HL-60/S4 (cell line): Measurements from ENCODE around the gene CEP164.

ENCODE experiments used
- in situ Hi-C: fragments of 300-500 bp; cut with MboI; formaldehyde crosslinking; loops from 2 replicates; pipeline ENCODE4 v1.14.3; 2022; ENCODE audit warnings: low sequenced_read_pairs

Gene CEP164

DNA sequence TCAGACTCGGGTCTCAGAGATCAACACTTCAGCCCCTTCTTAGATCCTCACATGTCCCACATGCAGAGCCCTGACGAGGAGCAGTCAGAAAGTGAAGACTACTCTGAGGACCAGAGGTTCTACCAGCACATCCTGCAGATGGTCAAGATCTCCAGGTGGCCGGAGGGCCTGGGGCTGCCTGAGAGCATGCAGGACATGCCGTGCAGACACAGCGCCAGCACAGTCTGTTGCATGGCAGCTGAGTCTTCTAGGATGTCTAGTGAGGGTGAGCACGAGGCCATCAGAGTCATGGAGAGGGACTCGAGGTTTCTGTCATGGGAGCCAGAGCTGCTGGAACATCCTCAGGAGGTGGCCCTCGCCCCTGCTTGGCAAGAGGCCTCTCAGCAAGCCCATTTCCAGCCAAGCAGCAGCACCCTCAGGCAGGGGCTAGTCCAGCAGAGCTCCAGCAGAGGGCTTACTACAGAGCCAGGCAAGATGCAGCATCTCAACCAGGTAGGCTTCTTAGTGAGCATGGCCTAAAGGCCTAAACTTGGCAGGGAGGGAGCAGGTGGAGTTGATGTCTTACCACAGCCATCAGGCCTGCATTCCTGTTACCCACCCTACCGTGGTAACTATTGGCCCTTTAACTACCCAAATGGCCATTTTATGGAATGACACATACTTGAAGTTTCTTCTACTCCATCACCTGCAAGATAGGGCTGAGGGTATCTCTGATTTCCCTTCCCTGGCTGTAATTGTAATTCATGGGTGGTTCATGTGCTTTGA lies 28.7 kb downstream of the CEP164 start:
- in situ Hi-C loops, result no loop called here

DNA sequence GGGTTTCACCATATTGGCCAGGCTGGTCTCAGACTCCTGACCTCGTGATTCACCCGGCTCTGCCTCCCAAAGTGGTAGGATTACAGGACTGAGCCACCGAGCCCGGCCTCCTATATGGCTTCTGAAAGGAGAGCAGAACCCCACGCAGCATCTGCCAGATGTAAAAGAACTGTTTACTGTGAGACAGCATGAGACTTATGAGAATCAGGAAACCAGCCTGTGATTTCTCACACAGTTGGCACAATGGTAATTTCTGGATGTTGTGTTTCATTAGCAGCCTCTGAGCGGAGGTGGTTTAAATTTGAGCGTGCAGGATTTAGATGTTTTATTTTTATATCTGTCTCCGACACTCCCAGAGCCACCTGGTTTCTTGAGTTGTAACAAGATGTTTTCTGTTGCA lies 33.8 kb downstream of the CEP164 start:
- in situ Hi-C loops, result no loop called here

DNA sequence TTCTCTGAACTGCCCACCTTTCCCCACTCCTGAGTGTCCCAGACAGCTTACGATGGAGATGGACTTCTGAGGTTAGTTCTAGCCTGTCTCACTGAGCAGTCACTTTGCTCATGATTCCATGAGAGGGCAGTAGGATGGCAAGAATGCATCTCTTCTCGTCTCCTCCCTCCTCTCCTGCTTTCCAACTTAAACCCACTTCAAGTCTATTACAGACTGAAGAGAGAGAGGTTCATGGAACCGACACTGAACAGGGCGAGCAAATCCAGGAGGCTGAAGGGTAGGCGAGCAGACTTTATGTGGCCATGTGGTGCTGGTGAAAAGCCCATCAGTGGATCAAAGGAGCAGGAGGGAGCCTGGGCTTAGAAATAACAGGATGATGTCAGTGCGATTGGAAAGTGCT lies 38.6 kb downstream of the CEP164 start:
- in situ Hi-C loops, result no loop called here

DNA sequence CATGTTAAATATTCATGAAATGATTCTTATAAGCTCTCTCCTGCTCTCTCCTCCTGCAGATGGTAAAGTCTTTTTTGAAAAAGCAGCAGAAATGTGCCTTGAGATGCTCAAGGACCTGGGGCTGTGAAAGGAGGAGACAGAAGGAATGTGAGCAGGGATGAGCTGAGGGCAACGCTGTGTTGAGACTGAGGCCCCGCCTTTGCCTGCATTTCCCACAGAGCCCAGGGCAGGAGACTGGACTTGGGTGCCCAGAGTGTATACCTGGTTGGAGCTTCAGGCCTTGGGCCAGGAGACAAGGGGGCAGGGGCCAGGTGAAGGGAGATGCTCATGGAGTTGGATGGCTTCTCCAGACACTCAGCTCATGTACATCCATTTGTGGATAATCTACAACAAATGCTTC lies 39.2 kb downstream of the CEP164 start:
- in situ Hi-C loops, result no loop called here

DNA sequence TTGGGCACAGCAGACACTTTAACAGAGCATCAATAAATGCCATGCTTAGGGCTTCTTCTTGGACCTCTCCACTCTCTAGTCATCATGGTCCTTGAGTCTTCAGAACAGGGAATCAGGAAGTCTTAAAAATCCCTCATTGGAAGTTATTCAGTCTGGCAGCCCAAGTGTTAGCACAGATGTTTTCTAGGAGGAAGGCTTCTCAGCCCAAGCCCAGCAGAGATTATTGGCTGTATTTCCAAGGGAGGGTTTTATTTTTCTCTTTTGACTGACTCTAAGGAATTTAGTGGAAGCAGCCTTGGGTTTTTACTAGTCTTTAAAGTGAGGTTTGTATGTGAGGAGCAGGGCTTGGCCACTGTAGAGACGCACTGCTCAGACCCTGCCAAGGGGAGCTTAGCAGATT lies 41.9 kb downstream of the CEP164 start:
- in situ Hi-C loops, result no loop called here

DNA sequence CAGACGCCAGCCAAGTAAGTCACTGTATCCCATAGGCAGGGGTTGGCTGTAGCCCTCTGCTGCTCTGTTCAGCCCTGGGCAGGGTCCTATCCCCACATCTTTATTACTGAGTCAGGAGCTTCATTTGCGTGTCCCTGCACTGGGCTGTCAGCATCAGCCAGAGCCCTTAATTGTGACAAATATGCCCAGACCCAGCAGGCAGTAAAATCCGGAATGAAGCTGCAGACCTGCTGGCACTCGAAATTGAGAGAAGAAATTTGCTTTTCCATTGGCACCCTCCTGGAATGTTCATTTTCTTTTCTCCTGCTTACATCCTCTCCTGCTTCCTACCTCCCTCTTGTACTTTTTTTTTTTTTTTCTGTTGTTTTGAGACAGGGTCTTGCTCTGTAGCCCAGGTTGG lies 43.8 kb downstream of the CEP164 start:
- in situ Hi-C loops, result no loop called here

DNA sequence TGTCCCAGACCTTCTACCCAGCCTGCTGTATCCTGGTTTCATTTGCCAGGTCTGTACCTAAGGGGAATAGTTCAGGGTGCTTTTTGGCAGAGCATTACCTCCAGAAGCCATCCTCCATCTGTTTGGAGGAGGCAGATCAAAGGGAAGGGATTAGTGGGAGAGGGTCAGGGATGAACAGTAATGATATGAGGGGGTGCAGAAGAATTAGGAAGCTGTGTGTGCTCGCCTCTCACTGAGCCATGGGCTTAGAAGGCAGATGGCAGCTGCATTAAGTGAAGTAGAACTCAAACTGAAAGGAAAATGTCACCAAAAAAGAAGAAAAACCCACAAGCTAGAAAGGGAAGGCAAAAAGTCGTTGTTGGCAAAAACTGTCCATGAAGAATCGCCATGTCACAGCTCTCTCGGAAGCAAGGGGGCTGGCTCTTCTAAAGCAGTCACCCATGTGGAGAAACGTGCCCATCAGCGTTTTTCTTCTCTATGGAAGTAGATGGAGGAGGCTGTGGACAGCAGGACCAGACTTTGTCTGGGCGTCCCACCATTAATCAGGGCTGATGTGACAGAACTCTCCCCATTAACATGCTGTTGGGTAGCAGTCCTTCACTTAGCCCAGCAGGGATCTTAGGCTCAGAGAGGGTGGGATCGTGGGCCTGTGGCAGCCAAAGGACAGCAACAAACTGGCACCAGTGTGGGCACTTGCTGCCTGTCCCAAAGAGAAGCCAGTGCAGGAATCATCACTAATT lies 46.8 kb downstream of the CEP164 start:
- in situ Hi-C loops, result no loop called here

DNA sequence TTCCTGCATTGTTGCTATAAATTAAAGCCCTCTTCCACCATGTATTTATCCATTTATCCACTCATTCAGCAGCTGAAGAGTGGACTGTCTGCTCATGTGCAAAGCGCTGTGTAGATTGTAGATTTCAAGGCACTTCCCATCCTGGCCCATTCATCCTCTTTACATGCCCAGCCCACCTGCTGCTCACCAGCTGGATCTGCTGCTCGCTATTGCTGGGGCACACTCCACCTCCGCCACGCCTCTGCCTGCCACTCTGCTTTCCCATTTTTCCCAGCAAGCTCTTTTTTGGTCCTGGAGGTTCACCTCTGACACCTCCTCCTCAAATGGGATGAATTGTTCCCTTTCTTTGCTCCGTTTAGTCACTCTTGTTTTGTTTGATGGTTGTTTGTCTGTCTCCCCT lies 48.3 kb downstream of the CEP164 start:
- in situ Hi-C loops, result no loop called here

DNA sequence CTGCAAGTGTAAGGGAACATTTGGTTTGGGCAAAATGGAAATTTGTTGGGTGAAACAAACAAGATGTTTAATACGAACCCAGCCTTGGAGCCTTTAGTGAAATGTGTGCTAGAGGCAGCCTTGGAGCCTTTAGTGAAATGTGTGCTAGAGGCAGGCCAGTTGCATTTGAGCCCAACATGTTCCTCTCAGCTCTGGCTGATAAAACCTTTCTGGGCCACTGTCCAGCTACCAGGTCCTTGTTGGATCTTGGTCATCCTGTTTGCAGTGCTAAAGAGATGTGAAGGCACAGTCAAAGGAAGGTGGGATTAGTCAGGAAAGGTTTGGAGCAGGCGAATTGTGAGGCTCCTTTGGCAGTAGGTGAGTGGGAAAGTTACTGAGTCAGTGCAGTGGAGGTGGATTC lies 48.9 kb downstream of the CEP164 start:
- in situ Hi-C loops, result no loop called here

DNA sequence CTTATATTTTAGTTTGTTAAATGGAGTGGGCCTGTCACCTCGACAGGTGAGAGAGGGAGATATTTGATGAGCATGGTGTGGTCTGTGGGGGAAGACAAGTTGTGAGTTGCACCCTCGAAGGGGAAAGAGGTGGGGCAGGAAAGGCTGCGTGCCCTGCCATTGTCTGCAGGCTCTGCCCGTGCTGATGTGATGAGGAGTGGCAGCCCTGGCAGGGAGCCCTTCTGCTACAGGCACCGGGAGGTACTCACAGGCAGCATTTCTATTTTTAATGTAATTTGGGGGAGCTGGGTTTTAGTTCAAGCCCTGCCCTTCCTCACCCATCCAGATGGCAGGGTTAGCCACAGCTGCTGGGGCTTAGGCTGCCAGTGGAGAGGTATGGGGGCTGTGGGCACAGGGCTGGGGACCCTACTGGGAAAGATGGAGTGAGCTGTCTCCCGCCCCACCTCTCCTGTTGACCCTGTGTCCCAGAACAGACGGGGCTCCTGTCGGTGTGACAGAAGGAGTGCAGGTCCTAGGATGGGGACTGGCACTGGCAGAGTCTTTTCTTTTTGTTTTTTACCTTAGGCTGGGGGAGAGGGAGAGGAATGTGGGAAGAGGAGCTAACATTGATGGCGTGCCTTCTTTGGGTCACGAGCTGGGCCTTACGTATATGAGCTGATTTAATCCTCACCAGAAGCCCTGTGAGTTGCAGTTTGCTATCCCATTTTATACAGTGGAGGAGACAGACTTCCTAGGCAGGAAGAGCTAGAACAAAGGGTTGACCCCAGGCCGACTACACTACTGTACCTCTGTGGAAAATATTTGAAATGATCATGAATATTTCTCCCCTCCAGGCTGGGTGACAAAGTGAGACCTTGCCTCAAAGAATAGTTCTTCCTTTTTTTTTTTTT lies 51.6 kb downstream of the CEP164 start:
- in situ Hi-C loops, result no loop called here

DNA sequence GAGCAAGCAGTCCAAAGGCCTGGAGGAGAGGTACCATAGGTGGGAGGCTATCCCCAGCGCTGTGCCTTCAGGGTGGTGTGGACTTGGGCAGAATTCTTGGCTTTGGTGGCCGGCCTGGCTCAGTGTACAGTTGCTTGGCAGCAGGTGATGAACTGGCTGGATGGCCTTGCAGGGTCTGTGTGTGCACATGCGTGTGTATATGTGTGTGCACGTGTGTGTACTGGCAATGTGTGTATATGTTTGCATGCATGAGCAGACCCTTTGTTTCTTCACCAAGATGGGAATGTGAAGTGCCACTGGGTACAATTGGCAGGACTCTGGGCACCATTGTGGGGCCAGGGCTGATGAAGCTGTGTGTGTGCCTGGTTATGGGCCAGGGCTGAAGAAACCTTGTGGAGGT lies 53.0 kb downstream of the CEP164 start:
- in situ Hi-C loops, result no loop called here

DNA sequence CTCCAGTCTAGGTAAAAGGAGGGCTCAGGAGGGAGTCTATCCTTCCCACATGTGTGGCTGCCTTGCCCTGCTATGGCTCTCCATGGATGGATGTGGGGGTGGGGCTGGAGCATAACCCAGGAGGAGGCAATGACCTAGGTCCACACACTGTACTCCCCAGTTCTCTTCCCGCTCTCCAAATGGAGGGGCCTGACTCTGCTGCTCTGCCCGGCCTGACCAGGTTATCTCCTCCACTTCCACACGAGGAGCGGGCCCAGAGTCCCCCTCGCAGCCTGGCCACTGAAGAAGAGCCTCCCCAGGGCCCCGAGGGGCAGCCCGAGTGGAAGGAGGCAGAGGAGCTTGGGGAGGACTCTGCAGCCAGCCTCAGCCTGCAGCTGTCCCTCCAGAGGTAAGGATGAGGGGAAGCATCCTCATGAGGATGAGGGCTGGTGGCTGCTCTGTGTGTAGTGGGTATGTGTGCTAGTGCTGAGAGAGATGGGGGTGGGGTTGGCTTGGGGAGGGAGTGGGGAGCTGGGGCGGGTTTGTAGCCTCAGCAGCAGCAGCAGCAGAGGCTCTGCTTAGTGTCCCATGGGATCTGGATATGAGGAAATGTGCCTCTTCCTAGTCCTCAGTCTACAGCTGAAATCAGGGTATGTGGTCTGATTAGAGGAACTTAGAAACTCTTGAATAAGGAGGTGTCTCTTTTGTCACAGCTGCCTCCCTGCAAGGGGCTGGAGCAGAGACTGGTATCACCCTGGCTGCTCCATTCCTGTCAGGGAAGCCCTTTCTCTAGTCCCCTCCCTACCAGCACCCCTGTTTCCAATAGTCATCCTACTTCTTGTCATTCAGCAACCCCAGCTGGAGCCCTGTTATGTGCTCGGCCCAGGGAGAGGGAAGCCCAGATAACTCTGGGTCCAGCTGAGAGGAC lies 54.1 kb downstream of the CEP164 start:
- in situ Hi-C loops, result no loop called here

DNA sequence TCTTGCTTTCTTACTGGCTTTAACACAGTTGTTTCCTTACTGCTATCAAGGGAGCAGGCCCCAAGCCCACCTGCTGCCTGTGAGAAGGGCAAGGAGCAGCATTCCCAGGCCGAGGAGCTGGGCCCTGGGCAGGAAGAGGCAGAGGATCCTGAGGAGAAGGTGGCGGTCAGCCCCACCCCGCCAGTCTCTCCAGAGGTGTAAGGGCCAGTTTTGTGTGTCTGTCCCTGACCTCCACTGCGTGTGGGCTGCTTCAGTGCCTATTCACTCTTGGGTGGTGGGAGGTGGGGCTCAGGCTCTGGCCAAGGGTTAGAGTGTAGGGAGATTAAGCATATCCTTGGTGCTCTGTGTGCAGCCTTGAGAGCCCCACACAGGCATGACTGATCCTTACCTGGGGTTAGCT lies 55.1 kb downstream of the CEP164 start:
- in situ Hi-C loops, result no loop called here

DNA sequence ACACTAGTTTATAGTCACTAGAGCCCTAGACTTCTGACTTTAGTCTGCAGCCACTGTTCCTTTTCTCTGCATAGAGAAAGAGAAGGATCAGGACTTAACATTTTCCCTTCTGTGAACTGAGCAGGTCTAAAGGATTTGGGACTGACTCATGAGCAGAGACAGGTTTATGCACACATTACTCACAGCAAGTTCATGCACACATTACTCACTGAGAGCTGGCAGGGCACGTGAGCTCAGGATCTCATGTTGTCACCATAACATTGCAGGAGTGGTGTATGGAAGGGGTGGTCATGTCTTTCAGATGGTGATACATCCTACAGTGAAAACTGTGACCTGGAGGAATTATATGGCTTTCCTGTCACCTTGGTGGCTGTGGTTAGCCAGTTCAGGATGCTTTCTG lies 56.4 kb downstream of the CEP164 start:
- in situ Hi-C loops, result no loop called here

DNA sequence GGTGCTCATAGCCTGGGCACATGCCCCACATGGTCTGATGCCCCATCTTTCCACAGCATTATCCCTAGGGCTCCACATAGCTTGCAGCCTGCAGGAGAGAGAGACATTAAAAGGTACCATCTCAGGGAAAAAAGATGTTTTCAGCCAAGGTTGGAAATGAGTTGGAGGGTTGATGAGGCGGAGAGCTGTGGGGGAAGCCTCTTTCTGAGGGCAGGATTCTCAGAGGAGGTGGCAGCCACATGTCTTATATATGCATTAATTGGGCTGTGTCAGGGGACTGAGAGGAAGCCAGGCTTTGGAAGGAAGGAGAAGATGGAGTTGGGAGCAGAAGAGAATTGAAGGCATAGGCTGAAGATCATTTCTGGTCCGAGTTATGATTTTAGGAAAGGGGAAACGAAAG lies 57.8 kb downstream of the CEP164 start:
- in situ Hi-C loops, result no loop called here

DNA sequence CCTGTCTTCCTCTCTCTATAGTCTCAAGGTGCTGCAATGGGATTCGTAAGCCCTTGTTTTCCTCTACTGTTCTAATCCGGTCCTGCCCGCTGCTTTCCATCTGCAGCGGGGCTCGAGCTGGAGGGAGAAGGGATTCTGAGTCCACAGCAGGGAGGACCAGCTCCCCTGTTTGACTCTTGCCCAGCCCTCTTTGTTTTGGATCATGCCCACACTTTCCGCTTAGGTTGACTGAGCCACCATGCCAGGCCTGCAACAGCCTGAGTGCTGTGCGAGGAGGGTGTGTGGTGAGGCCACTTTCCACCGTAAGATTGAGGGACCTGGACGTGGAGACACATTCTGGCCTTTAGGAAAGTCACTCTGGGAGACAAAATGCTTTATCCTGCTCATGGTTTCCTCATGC lies 58.3 kb downstream of the CEP164 start:
- in situ Hi-C loops, result no loop called here

DNA sequence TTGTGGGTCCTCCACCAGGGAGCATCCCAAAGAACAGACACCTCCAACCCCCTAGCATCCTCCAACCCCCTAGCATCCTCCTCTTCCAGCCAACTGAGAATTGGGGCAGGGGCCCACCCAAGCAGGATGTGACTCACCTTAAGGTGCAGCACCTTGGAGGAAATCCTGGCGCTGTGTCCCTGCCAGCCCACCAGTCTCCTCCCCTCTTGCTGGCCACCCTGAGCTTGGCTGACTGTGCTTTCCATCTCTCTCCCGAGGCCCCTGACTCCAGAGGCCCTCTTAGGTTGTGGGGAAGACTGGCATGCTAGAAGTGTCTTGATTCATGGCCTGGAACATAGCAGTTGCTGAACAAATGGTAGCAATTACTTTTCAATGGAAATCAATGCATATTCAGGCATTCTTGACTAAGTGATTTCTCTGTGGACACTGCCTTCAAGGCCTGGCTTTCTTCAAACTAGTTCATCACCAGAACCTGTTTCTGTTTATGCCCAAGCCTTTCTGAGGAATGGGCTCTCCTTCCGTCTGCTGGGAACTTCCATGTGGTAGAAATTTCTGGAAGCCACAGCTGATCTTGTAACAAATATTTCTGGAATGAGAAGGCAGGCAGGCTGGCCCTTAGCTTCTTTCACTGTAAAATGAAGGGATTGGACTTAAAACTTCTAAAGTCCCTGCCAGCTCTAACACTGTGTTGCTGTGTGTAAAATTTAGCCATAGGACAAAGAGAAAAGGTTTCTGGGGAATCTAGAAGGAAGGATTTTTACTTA lies 60.5 kb downstream of the CEP164 start:
- in situ Hi-C loops, result no loop called here

DNA sequence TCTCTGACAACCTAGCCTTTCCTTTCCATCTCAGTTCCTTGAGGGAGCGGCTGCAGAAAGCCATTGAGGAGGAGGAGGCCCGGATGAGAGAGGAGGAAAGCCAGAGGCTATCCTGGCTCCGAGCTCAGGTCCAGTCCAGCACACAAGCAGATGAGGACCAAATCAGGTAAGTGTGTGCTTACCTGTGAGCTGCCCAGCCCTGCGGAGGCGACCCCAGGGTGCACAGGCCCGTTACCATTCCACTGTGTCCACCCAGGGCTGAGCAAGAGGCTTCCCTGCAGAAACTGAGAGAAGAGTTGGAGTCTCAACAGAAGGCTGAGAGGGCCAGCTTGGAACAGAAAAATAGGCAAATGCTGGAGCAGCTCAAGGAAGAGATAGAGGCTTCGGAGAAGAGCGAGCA lies 63.1 kb downstream of the CEP164 start:
- in situ Hi-C loops, result no loop called here

DNA sequence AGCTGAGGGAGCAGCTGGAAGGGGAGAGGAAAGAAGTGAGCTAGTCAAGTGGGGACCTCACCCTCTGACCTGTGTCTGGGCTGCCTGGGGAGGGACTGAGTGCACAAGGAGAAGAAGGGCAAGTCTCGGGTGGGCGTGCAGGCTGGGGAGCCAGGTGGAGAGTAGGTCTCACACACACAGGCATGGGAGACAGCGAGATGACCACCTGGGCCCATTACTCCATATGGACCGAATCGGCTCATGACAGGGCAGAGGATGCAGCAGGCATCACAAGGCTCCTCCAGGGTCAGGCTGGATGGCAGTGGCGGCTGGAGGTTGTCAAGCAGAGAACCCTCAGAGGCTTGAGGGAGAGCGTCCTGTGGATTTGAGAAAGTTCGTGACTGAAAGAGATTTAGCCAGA lies 63.5 kb downstream of the CEP164 start:
- in situ Hi-C loops, result no loop called here
